Measurements from ENCODE around the gene LGR5. TPM values are rescaled to one million over a fixed set of nuclear protein-coding genes. Genes with fewer than 3 reads are reported as not detected.

LGR5 gene
- total RNA-seq, 1 donor from 2014 or later: 2.7 TPM

GRCh38 chr12:71415336-71416231 is 24.0 kb upstream of the LGR5 start:
- intact Hi-C loops (cut with DNase I): no loop called here
- Histone ChIP-seq H3K4me3 (no peak overlapping the region), H3K4me1 (no peaks in the 10 kb centered on the region), H3K27me3 (no peaks in the 10 kb centered on the region), H3K9me3 (no peaks in the 10 kb centered on the region), H3K27ac (no peak overlapping the region), H3K36me3 (no peaks in the 10 kb centered on the region)
- DNase-seq (ENCODE audit: extremely low spot score in 2 of 2): no peak
- TF ChIP-seq POLR2A (IDR thresholded peaks at IDR 0.05) (no peak), CTCF (IDR thresholded peaks at IDR 0.05) (peak; percentile 16 to 61 (median 45)), POLR2AphosphoS5 (IDR thresholded peaks at IDR 0.05; ENCODE audit: insufficient read depth in 1 of 2, low read depth in 1 of 2) (no peak)

- intact Hi-C loops (cut with DNase I): no loop called here
- H3K4me1 ChIP-seq: no peaks in the 10 kb centered on the region
Observed at GRCh38 chr12:71417181-71417580, 22.4 kb upstream of the LGR5 start.

GRCh38 chr12:71420775-71421406 is 18.7 kb upstream of the LGR5 start:
- intact Hi-C loops (cut with DNase I): no loop called here
- no peak for DNase-seq (ENCODE audit: extremely low spot score in 2 of 2)
- H3K27me3 ChIP-seq: no peaks in the 10 kb centered on the region
- TF ChIP-seq POLR2A (IDR thresholded peaks at IDR 0.05): no peak
- no peak for TF ChIP-seq CTCF (IDR thresholded peaks at IDR 0.05)
- TF ChIP-seq POLR2AphosphoS5 (IDR thresholded peaks at IDR 0.05; ENCODE audit: insufficient read depth in 1 of 2, low read depth in 1 of 2): no peak
- no peaks in the 10 kb centered on the region for H3K4me1 ChIP-seq
- no peak overlapping the region for H3K4me3 ChIP-seq
- no peak overlapping the region for H3K27ac ChIP-seq
- H3K9me3 ChIP-seq: no peaks in the 10 kb centered on the region
- H3K36me3 ChIP-seq: no peaks in the 10 kb centered on the region

More at GRCh38 chr12:71417181-71417580, 22.4 kb upstream of the LGR5 start:
- H3K36me3 ChIP-seq: no peaks in the 10 kb centered on the region
- no peak overlapping the region for H3K27ac ChIP-seq
- TF ChIP-seq POLR2A (IDR thresholded peaks at IDR 0.05): no peak
- TF ChIP-seq CTCF (IDR thresholded peaks at IDR 0.05): no peak
- TF ChIP-seq POLR2AphosphoS5 (IDR thresholded peaks at IDR 0.05; ENCODE audit: insufficient read depth in 1 of 2, low read depth in 1 of 2): no peak
- DNase-seq (ENCODE audit: extremely low spot score in 2 of 2): no peak
- H3K4me3 ChIP-seq: no peak overlapping the region
- H3K9me3 ChIP-seq: no peaks in the 10 kb centered on the region
- H3K27me3 ChIP-seq: no peaks in the 10 kb centered on the region

- H3K4me1 ChIP-seq: no peaks in the 10 kb centered on the region
- intact Hi-C loops (cut with DNase I): no loop called here
- no peaks in the 10 kb centered on the region for H3K9me3 ChIP-seq
- no peak for DNase-seq (ENCODE audit: extremely low spot score in 2 of 2)
- H3K4me3 ChIP-seq: no peak overlapping the region
- no peaks in the 10 kb centered on the region for H3K27me3 ChIP-seq
- no peak for TF ChIP-seq POLR2AphosphoS5 (IDR thresholded peaks at IDR 0.05; ENCODE audit: insufficient read depth in 1 of 2, low read depth in 1 of 2)
- no peak for TF ChIP-seq CTCF (IDR thresholded peaks at IDR 0.05)
- TF ChIP-seq POLR2A (IDR thresholded peaks at IDR 0.05): no peak
- no peak overlapping the region for H3K27ac ChIP-seq
- H3K36me3 ChIP-seq: no peaks in the 10 kb centered on the region
Observed at GRCh38 chr12:71425568-71426299, 13.9 kb upstream of the LGR5 start.

Data from vagina (tissue), 2 donors.